ENCODE results near the gene CPEB3. TPM values are rescaled to one million over a fixed set of nuclear protein-coding genes. Genes with fewer than 3 reads are reported as not detected.

CPEB3 gene
- total RNA-seq, 2 donors from 2014 or later: 9.3 to 10.2 TPM

GRCh38 chr10:92130622-92131274 lies 160.1 kb downstream of the CPEB3 start:
- Histone ChIP-seq H3K4me3 (no peak overlapping the region), H3K4me1 (peaks cover 20% of the 10 kb centered on the region), H3K27ac (no peak overlapping the region), H3K27me3 (no peaks in the 10 kb centered on the region), H3K9me3 (no peaks in the 10 kb centered on the region), H3K36me3 (replicated peaks in 1 of 2; ENCODE audit: insufficient read depth in 1 of 2, low read depth in 2 of 2) (no peaks in the 10 kb centered on the region)
- DNase-seq (no peak), ATAC-seq (no peak)
- TF ChIP-seq POLR2A (IDR thresholded peaks at IDR 0.05): no peak
- TF ChIP-seq CTCF (IDR thresholded peaks at IDR 0.05): no peak
- intact Hi-C loops (cut with DNase I): no loop called here

- H3K4me3 ChIP-seq: no peak overlapping the region
- H3K4me1 ChIP-seq: peaks cover 61% of the 10 kb centered on the region
- intact Hi-C loops (cut with DNase I): no loop called here
- H3K9me3 ChIP-seq: no peaks in the 10 kb centered on the region
- TF ChIP-seq CTCF (IDR thresholded peaks at IDR 0.05): no peak
- TF ChIP-seq POLR2A (IDR thresholded peaks at IDR 0.05): no peak
- no peaks in the 10 kb centered on the region for H3K36me3 ChIP-seq (replicated peaks in 1 of 2; ENCODE audit: insufficient read depth in 1 of 2, low read depth in 2 of 2)
- no peak for DNase-seq
- ATAC-seq: no peak
- peak overlapping the region; percentile 72 to 91 (median 84) for H3K27ac ChIP-seq
- 10 to 24% methylated on average over 2 of the region's 2 CpGs for WGBS, 2 donors
- no peaks in the 10 kb centered on the region for H3K27me3 ChIP-seq
Observed at GRCh38 chr10:92126100-92126650, 164.7 kb downstream of the CPEB3 start.

GRCh38 chr10:92125144-92125543 lies 165.7 kb downstream of the CPEB3 start:
- intact Hi-C loops (cut with DNase I): no loop called here
- ATAC-seq: no peak
- H3K4me1 ChIP-seq: peaks cover 61% of the 10 kb centered on the region
- H3K27me3 ChIP-seq: no peaks in the 10 kb centered on the region
- no peaks in the 10 kb centered on the region for H3K9me3 ChIP-seq
- TF ChIP-seq POLR2A (IDR thresholded peaks at IDR 0.05): no peak
- no peak for TF ChIP-seq CTCF (IDR thresholded peaks at IDR 0.05)
- H3K4me3 ChIP-seq: no peak overlapping the region
- H3K27ac ChIP-seq: peak overlapping the region; percentile 72 to 91 (median 84)
- peak; percentile 16 to 45 (median 32) for DNase-seq
- H3K36me3 ChIP-seq (replicated peaks in 1 of 2; ENCODE audit: insufficient read depth in 1 of 2, low read depth in 2 of 2): no peaks in the 10 kb centered on the region

GRCh38 chr10:92124616-92125143 lies 166.2 kb downstream of the CPEB3 start:
- Histone ChIP-seq H3K4me1 (peaks cover 61% of the 10 kb centered on the region), H3K4me3 (no peak overlapping the region)
- intact Hi-C loops (cut with DNase I): no loop called here

More at GRCh38 chr10:92124616-92125143, 166.2 kb downstream of the CPEB3 start:
- peak; percentile 66 for ATAC-seq
- WGBS, 2 donors: 6 to 8% methylated on average over 3 of the region's 3 CpGs
- H3K9me3 ChIP-seq: no peaks in the 10 kb centered on the region
- no peaks in the 10 kb centered on the region for H3K27me3 ChIP-seq
- peak overlapping the region; percentile 72 to 91 (median 84) for H3K27ac ChIP-seq
- peak; percentile 51 to 77 (median 72) for DNase-seq
- TF ChIP-seq CTCF (IDR thresholded peaks at IDR 0.05) (no peak), POLR2A (IDR thresholded peaks at IDR 0.05) (no peak)
- H3K36me3 ChIP-seq (replicated peaks in 1 of 2; ENCODE audit: insufficient read depth in 1 of 2, low read depth in 2 of 2): no peaks in the 10 kb centered on the region

All from body of pancreas (tissue), 4 donors.